HG03432 (cell line): ENCODE measurements around the gene BEST1.

Experiments
- ATAC-seq: cut with Tn5 transposase; IDR thresholded peaks from one replicate; pipeline ENCODE4 v1.9.1; 2021; ENCODE audit warnings: mild to moderate bottlenecking, moderate library complexity; ENCODE audit not compliant: unreplicated experiment

BEST1 gene

DNA sequence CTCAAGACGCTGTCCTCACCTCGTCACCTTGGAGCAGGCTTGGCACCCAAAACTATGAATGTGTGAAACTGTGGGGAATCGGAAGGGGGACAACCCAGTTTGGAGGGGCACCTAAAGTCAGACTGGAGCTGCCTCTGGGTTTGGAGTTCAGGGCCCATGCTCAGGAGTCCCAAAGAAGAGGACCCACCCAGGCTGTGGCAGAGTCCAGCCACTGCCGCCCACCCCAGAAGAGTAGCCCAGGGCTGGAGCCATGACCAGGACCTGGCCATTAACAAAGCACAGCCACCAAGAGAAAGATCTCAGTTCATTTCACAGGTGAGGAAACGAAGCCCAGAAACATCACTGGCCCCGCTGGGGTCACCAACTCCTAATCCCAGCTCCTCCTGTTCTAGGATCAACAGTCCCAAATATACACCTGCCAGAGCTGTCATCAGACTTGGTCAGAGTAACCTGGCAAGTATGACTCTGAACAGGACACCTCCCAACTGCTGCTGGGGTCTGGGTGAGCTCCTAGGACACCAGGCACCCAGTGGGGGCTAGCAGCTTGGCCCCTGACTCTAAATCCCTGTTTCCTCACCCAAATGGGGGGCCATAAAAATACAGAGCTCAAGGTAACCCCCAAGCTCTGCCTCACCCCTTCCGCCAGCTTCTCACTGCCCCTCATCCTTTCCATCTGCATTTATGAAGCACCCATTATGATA lies 35.5 kb upstream of the BEST1 start:
- no peak for ATAC-seq

DNA sequence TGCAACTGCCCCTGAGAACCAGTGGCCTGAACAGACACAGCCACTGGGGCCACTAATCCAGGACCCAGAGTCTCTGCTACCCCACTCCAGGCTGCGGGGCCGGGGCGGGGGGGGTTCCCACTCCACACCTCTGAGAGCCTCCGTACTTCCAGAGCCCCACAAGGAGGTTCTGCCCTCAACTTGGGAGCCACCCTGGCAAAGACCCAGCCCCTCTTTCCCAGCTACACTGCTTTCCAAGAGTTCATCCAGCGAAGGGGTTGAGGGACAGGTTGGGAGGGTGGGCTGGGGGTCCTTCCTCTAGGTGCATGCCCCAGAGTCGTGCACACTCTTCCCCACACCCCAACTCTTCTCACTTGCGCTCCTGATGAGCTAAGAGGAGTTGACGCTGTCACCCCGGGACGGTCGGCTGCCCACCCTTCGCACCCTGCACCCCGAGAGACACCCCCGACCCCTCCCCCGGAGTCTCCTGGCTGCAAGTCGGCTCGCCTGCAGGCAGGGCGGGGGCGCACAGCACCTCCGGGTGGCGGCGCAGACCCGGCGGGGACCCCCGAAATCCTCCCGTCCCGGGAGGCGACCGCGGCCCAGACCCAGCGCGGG lies 33.3 kb upstream of the BEST1 start:
- ATAC-seq = no peak

DNA sequence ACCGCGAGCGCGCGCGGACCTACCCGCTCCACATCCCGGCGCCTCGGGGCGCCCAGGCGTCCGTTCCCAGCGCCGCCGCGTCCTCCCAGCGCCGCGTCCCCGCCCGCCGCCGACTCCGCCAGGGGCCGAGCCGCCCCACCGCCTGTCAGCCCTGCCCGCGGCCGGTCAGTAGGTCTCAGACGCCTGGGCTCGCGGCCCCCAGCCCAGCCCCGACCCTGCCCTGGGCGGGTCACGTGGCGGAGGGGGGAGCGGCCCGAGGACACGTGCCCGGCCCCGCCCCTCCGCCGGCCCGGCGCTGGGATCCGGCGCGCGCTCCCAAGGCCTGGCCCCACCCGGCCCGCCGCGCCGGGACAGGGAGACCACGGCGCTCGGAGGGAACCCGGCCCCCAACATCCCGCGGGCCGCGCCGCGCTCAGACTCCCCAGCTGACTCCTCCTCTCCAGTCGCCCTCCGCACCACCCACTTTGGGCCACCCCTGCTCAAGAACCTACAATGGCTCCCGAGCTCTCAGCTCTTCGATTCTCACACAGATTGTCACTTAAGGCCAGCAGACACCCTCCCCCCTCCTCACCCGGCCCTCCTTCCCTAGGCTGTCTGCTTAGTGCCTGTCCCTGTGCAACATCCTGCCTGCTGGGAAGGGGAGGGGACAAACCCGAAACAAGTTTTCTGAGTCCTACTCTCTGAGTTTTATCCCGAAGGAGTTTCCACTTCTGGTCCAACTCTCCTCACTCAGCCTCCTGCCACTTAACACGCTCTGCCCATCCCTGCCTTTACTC lies 32.6 kb upstream of the BEST1 start, which contains the start of gene RAB3IL1:
RAB3IL1 (minus strand) TSS at position 233 of the 776 bp plus-strand sequence; CDS start at position 34, 199 bp downstream.
- ATAC-seq = no peak

DNA sequence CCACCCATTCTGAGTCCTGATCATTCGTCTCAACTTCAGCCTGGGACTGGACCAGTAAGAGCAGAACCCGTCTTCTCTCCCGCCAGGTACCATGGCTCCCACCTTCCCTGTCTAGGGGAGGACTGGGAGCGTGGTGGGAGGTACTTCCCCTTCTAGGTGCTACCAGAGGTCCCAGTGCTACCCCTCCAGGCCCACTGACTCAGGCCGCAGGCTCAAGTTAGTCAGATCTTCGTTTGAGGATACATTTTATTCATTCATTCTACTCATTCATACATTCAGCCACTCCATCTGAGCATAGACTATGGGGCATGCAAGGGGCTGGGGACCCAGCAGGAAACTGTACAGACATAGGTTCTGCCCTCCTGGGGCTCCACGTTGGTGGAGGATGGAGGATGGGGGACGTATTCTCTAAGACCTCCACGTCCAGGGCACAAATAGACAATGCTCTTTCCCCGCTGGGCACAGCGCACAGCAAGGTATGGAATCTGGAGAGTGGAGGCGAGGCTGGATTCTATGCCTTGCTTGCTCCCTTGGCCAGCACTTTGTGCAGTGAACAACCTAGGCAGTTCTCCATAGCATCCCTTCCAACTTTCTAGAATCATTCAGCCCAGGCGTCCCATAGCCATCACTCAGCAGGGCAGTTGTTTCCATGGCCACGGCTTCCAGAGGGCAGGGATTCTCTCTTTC lies 31.8 kb upstream of the BEST1 start:
- no peak for ATAC-seq

DNA sequence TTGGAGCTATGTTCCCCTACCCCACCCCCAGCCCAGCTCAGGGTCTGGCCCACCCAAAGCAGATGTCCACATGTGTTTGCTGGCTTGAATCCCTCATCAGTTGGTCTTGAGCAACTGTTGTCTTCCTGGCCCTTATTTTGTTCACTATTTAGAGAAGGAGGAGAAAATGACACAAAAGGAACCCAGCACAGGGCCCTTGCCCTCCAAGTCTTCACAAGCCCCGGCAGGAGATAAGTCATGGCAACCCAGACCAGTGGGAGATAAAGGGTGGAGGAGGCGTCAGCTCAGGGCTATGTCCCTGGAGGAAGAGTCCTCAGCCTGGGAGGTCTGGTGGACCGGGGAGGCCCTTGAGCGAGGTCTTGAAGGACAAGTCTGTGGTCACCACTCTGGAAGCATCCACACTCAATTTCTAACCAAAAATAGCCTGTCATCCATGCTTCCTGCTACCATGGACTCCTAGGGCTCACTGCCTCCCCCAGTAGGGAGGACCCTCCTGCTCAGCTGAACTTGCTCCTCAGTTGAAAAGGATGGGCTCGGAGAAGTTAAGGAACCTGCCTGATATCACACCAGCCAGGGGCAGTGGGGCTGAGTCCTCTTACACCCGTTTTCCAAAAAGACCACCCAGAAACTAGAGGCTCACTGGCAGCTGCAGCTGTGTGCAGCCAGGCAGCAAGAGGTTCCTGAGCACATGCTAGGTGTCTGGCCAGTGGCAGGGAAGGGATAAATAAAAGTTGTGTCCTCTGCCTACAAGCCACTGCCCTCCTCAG lies 31.0 kb upstream of the BEST1 start:
- ATAC-seq = no peak

DNA sequence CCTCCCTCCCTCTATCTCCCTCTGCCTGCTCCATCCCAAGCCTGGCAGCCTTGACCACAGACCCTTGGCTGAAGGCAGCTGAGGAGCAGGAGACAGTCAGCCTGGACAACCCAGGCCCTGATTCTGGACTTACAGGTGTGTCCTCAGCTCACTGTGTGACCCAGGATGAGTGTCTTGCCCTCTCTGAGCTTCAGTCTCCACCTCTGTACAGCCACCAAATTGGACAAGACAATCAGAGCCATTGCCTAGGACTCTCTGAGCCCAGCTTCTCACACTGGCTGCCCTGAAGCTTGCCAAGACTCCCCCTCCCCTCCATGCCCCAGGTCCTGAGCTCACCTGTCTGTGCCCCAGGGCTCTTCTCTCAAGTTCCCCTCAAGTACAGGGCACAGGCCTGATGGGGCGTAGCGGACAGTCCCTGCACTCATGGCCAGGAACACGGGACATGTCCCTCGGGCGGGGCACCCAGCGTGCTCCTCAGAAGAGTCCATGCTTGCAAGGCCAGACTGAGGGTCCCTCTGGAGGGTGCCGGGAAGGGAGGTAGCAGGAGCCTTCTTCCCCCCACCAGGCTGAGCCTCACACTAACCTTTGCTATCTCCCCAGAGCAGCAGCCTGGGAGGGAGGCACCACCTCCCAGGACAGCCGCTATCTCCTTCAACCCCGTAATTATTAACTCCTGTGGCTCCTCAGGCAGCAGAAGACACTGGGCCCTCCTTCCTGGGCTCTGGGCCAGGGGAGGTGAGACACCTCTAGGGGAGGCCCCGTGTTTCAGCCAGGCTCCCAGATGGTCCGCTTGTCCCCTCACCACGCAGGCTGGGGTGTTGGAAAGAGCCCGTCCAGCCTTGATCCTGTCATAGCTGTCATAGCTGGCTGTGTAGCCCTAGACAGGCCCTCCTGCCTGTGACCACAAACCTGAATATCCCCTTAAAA lies 30.2 kb upstream of the BEST1 start:
- no peak for ATAC-seq

DNA sequence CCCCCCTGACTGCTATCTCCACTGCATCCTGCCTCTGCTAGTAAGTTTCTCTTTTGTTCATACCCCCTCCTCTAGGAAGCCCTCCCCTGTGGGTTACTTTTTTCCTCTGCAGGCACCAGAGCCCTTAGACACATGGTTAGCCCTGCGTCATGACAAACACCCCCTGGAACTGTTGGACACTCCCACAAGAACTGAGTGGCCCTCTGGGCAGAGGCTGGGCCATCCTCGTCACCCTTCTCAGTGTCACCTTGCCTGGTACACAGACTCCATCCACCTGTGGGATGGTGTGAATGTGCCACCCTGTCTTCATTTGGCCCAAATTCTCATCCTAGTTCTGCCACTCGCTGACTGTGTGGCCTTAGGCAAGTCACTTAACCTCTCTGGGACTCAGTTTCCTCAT lies 28.7 kb upstream of the BEST1 start:
- ATAC-seq = no peak

DNA sequence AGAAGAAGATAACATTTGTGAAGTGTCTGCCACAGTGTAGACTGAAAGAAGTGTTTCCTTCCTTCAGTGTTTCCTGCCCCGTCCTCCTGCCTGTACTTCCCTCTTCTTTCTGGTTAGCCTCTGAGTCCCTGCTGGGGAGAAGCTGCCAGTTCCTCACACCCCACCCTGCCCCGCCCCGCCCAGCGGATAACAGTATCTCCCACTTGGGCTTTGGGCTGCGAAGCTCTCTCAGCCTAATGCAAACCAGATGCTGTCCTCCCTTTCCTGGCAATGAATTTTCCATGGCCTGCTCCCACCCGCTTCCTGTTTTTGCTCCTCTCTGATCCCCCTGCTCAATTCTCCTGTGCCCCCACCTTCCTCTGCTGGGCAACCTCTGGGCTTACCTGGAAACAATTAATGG lies 27.6 kb upstream of the BEST1 start:
- ATAC-seq = no peak

DNA sequence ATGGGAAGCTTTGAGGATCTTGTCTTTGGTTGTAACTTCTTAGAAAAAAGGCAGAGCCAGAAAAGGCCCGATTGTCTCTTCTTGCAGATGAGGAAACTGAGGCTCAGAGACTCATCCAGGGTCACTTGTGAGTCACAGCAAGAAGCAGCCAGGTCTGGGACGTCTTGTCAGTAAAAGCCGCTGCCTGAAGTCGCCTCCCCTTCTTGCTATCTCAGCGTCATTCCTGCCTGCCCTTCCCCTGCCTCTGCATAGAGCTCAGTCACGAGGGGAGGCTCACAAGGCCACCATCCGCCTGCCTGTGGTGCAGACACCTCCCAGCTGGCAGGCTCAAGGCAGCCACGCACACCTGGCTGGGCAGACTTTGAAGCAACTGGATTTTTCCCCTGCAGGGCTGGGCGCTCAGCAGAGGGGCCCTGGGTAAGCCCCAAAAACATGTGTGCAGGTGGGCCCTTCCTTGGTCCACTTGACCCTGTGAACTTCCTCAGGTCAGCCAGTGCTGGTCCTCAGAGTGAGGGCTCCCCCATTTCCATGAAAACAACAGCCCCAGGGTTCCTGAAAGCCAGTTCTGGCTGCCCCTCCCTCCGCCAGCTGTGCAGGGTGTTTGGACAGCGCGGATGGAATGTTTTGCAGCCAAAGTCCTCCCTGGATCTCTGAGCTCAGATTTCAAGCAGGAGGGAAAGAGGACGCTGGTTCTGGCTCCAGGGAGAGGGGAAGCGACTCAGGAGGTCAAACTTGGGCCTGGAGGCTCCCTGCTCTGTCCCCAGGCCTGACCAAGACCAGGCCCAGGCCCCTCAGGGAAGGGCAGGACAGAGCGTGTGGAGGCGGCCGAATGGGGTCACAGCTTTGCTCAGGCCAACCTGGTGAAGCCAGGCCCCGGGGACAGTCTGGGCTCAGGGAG lies 26.7 kb upstream of the BEST1 start:
- ATAC-seq = no peak

DNA sequence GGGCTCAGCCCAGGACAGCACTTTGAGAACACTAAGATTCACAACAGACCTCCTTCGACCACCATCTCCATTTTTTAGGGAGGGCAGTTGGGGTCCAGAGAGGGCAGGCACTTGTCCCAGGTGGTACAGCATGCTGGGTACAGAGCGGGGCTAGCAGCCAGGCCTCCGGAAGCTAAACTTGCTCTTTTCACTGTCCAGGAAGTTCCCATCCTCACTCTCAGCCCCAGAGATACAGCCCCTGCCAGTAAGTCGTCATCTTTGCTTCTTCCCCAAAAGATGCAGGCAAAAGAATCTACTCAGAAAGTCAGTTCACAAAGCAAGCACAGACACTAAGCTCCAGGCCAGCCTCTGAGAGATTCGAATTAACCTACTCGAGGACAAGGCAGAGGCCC lies 26.1 kb upstream of the BEST1 start:
- no peak for ATAC-seq

DNA sequence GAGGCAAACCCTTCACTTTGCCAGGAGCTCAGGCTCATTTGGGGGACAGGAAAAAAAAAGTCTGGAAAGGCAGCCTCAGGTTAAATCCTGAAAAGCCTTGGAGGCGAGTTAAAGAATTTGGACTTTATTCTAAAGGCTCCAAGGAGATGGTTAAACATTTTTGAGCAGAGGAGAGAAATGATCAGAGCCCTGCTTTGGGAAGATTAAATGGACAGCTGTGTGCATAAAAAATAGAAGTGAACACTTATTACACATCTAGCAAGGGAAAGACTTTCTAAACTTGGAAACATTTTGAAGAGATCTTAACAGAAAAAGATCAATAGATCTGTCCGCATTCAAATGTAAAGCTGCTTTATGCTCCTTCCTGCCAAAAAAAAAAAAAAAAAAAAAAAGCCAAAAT lies 24.4 kb upstream of the BEST1 start:
- ATAC-seq = no peak

DNA sequence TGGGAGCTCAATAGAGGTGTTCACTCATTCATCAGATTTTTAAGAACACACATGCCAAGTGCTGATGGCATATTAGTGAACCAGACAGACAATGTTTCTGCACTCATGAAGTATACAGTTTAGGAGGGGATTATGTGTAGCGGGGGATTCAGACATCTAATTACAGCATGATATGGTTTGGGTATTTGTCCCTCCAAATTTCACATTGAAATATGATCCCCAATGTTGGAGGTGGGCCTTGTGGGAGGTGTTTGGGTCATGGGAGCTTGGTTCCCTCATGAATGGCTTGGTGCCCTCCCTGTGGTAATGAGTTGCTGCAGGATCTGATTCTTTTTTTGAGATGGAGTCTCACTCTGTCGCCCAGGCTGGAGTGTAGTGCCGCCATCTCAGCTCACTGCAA lies 23.9 kb upstream of the BEST1 start:
- no peak for ATAC-seq

DNA sequence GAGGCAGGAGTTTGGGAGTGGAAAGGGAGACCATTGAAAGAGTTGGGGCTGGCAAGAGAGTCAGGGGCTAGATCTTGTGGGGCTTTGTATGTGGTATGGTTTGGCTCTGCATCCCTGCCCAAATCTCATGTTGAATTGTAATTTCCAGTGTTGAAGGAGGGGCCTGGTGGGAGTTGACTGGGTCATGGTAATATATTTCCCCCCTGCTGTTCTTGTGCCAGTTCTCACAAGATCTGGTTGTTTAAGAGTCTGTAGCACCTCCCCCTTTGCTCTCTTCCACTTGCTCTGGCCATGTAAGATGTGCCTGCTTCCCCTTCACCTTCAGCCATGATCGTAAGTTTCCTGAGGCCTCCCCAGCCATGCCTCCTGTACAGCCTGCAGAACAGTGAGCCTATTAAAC lies 22.6 kb upstream of the BEST1 start:
- no peak for ATAC-seq

DNA sequence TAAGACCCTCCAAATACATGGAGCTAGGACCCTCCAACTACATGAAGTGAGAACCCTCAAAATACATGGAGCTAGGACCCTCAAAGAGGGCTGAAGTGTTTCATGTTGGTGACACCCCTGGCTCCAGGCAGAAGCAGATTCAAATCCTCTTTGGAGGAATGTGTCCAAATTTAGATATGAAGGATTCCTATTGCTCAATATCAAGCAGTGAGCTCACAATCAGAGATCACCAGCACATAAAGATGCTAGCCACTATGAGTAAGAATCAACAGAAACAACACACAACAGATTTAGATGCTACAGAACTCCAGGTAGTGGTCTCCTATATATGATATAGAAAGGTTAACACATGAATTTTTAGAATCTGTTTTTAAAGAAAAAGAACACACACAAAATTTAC lies 21.5 kb upstream of the BEST1 start:
- ATAC-seq = no peak

DNA sequence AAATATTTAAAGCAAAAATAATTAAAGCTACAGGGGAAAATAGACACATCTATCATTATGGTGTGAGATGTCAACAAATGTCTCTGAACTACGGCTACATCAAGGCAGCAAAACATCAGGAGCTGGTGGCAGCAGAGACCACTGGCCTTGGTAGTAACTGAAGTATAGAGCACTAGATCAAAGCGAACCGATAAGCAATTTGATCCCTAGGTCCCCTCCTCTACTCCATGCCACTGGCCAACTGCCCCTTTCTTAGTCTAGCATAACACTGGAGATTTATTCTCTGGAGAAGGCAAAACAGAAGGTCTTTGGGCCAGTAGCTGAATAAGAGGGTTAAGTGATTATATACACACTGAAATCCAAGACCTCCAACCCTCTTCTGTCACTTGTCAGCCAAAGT lies 19.2 kb upstream of the BEST1 start:
- no peak for ATAC-seq

DNA sequence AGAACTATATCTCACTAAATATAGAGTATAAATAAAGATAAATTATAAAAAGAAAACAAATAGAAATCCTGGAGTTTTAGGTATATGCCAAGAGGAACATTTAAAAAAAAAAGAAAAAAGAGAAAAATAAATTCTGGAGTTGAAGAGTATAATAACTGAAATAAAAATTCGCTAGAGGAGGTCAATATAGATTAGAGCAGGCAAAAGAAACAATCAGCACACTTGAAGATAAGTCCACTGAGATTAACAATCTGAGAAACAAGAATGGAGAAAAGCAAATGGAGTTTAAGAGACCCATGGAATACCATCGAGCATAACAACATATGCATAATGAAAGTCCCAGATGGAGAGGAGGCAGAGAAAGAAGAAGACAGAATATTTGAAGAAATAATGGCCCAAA lies 14.3 kb upstream of the BEST1 start:
- ATAC-seq = no peak

DNA sequence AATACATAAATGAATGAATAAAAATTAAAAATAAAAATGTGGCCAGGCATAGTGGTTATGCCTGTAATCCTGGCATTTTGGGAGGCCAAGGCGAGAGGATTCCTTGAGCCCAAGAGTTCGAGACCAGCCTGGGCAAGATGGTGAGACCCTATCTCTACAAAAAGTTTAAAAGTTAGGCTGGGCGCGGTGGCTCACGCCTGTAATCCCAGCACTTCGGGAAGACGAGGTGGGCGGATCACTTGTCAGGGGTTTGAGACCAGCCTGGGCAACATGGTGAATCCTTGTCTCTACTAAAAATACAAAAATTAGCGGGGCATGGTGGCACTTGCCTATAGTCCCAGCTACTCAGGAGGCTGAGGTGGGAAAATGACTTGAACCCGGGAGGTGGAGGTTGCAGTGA lies 9.7 kb upstream of the BEST1 start:
- ATAC-seq = no peak

DNA sequence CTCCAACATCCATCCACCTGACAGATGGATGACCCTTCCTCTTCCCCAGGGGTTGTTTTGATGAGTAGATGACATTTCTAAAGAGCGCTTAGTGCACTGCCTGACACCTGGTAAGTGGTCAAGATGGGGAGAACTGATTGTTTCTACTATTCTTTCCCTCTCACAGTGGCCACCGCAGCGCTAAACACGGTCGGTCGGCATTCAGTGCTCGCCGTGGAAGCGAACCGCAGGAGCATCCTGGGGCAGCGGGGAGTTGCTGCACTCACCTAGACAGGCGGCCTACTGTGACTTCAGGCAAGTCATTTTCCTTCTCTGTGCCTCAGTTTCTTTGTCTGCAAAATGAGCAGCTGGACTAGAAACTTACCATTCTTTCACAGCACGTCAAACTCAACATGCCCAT lies 5.0 kb upstream of the BEST1 start:
- ATAC-seq = no peak

DNA sequence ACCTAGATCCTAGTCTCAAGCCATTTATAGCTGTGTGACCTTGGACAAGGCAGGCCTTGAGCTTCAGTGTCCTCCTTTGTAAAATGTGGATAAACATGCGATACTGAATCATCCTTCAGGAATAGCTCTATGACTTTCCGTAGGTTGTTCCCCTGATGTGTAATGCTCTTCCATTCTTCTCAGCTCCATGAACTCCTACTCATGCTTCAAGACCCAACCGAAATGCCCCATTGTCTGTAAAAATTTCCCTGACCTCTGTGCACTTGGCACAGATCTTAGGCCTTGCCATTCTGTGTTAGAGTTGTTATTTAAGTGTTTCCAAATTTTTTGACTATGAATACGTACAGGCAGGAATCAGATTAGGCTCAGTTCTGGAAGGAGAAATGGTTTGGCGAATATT lies 3.3 kb upstream of the BEST1 start:
- no peak for ATAC-seq
